K562 (cell line): ENCODE results near the gene LRP2. TPM values are rescaled to one million over a fixed set of nuclear protein-coding genes. Genes with fewer than 3 reads are reported as not detected.

Experiments
- GATAD2B ChIP-seq: fragments of 450-650 bp; IDR thresholded peaks from 2 replicates; pipeline ENCODE4 v1.6.1; 2017; ENCODE audit warnings: mild to moderate bottlenecking, borderline replicate concordance
- NUFIP1 ChIP-seq: fragments of 450-650 bp; IDR thresholded peaks from 2 replicates; pipeline ENCODE4 v1.6.1; 2018; ENCODE audit not compliant: partially characterized antibody
- RAD21 ChIP-seq, 2 experiments: fragments of 250-450 bp in 1 of 2; fragments of 450-650 bp in 1 of 2; sonication (Bioruptor Pico) in 1 of 2; formaldehyde crosslinking in 1 of 2; IDR thresholded peaks in 1 of 2; conservative IDR thresholded peaks in 1 of 2; 2 replicates each; pipeline versions ENCODE4 v1.4.0 to v1.8.0; 2020 to 2022; ENCODE audit warnings: mild to moderate bottlenecking in 2 of 2, moderate library complexity in 1 of 2
- polyA plus RNA-seq, 8 experiments: library from polyadenylated mRNA; depleted of rRNA in 4 of 8; stranded (reverse) in 5 of 8; unstranded in 3 of 8; fragments of >200 nt; fragmentation: Nextera tagmentation in 2 of 8; fragmentation: Illumina TruSeq in 1 of 8; extraction: Ambion mirVana in 2 of 8; extraction: Trizol in 1 of 8; gene quantifications; 2 replicates each; pipeline versions ENCODE4 v1.2.1 to v1.2.3, GENCODE V29; 2011 to 2014; ENCODE audit warnings: inconsistent platforms in 1 of 8, missing spikeins in 1 of 8
- total RNA-seq, 7 experiments: library from RNA; depleted of rRNA in 6 of 7; stranded (reverse); fragments of >200 nt in 6 of 7; fragmentation: Illumina TruSeq in 2 of 7; extraction: Trizol in 2 of 7; gene quantifications; 2 replicates each; pipeline versions ENCODE4 v1.2.1 to v1.2.3, GENCODE V29; 2011 to 2021; ENCODE audit warnings: low replicate concordance in 1 of 7
- TF ChIP-seq, protein P1 (sequence below), 2 experiments: fragments of 450-650 bp; formaldehyde crosslinking in 1 of 2; IDR thresholded peaks; 2 replicates each; pipeline versions ENCODE4 v1.4.0 to v1.6.1; 2014 to 2020; ENCODE audit warnings: mild to moderate bottlenecking in 2 of 2, borderline replicate concordance in 1 of 2, low read depth in 1 of 2
- TF ChIP-seq, protein P2 (sequence below): IDR thresholded peaks from 2 replicates; pipeline ENCODE4 v1.6.1; 2016; ENCODE audit warnings: missing genetic modification characterization, missing compliant biosample characterization
- TF ChIP-seq, protein P3 (sequence below), 2 experiments: fragments of 450-650 bp; IDR thresholded peaks; 2 replicates each; pipeline ENCODE4 v1.6.1; 2016
- TF ChIP-seq, protein P4 (sequence below): fragments of 450-650 bp; IDR thresholded peaks from 2 replicates; pipeline ENCODE4 v1.6.1; 2016; ENCODE audit warnings: mild to moderate bottlenecking
- TF ChIP-seq, protein P5 (sequence below): IDR thresholded peaks from 2 replicates; pipeline ENCODE4 v1.6.1; 2012; ENCODE audit warnings: low read depth, low read length, improper control_type of control experiment, borderline replicate concordance

The LRP2 gene
- total and polyA plus RNA-seq, 9 of the 15 experiments (the other 6 are each of a cell fraction or from before 2014, with no cell fraction given), result 0.04 to 0.18 (median 0.11) TPM; not detected in 1

DNA sequence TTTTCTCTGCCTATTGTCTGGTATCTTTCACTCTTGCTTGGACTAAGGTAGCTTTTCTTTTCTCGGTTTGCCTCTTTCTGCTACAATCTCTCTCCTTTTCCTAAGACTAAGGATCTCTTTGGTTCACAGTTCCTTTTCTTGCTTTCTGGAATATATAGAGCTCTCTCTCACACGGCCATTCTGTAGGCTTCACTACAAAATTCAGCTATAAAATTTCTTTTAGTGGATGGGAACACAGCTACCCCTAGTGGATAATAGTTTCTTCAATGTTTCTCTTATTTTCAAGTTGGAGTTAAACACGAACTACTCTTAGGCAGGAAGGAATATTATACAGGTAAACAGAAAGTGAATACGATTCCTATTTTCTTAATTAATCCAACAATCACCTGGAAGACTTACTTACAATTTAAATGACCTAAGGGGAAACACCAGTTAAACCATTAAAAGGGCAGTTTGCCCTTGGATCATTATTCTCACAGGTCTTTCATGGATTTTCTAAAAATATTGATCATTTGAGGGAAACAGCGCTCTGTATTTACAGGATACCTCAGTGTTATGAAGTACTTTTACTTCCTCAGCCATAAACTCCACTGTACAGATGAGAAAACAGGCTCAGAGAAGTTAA lies 140.5 kb downstream of the LRP2 start (continued):
- TF ChIP-seq, protein P1, sequence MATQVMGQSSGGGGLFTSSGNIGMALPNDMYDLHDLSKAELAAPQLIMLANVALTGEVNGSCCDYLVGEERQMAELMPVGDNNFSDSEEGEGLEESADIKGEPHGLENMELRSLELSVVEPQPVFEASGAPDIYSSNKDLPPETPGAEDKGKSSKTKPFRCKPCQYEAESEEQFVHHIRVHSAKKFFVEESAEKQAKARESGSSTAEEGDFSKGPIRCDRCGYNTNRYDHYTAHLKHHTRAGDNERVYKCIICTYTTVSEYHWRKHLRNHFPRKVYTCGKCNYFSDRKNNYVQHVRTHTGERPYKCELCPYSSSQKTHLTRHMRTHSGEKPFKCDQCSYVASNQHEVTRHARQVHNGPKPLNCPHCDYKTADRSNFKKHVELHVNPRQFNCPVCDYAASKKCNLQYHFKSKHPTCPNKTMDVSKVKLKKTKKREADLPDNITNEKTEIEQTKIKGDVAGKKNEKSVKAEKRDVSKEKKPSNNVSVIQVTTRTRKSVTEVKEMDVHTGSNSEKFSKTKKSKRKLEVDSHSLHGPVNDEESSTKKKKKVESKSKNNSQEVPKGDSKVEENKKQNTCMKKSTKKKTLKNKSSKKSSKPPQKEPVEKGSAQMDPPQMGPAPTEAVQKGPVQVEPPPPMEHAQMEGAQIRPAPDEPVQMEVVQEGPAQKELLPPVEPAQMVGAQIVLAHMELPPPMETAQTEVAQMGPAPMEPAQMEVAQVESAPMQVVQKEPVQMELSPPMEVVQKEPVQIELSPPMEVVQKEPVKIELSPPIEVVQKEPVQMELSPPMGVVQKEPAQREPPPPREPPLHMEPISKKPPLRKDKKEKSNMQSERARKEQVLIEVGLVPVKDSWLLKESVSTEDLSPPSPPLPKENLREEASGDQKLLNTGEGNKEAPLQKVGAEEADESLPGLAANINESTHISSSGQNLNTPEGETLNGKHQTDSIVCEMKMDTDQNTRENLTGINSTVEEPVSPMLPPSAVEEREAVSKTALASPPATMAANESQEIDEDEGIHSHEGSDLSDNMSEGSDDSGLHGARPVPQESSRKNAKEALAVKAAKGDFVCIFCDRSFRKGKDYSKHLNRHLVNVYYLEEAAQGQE (IDR thresholded peaks at IDR 0.05; ENCODE audit: borderline replicate concordance), result peak; percentile 84
- TF ChIP-seq, protein P1 (CRISPR knock-in tag; IDR thresholded peaks at IDR 0.05; ENCODE audit: low read depth), result no peak
- TF ChIP-seq, protein P2, sequence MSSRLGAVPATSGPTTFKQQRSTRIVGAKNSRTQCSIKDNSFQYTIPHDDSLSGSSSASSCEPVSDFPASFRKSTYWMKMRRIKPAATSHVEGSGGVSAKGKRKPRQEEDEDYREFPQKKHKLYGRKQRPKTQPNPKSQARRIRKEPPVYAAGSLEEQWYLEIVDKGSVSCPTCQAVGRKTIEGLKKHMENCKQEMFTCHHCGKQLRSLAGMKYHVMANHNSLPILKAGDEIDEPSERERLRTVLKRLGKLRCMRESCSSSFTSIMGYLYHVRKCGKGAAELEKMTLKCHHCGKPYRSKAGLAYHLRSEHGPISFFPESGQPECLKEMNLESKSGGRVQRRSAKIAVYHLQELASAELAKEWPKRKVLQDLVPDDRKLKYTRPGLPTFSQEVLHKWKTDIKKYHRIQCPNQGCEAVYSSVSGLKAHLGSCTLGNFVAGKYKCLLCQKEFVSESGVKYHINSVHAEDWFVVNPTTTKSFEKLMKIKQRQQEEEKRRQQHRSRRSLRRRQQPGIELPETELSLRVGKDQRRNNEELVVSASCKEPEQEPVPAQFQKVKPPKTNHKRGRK, result peak; percentile 74; the same call in 1 of the 2 replicates
- TF ChIP-seq, protein P3, sequence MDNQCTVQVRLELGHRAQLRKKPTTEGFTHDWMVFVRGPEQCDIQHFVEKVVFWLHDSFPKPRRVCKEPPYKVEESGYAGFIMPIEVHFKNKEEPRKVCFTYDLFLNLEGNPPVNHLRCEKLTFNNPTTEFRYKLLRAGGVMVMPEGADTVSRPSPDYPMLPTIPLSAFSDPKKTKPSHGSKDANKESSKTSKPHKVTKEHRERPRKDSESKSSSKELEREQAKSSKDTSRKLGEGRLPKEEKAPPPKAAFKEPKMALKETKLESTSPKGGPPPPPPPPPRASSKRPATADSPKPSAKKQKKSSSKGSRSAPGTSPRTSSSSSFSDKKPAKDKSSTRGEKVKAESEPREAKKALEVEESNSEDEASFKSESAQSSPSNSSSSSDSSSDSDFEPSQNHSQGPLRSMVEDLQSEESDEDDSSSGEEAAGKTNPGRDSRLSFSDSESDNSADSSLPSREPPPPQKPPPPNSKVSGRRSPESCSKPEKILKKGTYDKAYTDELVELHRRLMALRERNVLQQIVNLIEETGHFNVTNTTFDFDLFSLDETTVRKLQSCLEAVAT (IDR thresholded peaks at IDR 0.05), result 0 out of 4 replicates have a peak, but pooled peaks of 1 of the 2 experiments have one; percentile 18
- peak; percentile 56; the same call in 1 of the 2 replicates for TF ChIP-seq GATAD2B
- TF ChIP-seq RAD21 (CRISPR knock-in tag; conservative IDR thresholded peaks at IDR 0.05 in 1 of 2, IDR thresholded peaks at IDR 0.05 in 1 of 2), result peak; percentile 93 to 95
- TF ChIP-seq, protein P4, sequence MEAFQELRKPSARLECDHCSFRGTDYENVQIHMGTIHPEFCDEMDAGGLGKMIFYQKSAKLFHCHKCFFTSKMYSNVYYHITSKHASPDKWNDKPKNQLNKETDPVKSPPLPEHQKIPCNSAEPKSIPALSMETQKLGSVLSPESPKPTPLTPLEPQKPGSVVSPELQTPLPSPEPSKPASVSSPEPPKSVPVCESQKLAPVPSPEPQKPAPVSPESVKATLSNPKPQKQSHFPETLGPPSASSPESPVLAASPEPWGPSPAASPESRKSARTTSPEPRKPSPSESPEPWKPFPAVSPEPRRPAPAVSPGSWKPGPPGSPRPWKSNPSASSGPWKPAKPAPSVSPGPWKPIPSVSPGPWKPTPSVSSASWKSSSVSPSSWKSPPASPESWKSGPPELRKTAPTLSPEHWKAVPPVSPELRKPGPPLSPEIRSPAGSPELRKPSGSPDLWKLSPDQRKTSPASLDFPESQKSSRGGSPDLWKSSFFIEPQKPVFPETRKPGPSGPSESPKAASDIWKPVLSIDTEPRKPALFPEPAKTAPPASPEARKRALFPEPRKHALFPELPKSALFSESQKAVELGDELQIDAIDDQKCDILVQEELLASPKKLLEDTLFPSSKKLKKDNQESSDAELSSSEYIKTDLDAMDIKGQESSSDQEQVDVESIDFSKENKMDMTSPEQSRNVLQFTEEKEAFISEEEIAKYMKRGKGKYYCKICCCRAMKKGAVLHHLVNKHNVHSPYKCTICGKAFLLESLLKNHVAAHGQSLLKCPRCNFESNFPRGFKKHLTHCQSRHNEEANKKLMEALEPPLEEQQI, result 0 out of 2 replicates have a peak, but pooled peaks have one; percentile 55
- peak; percentile 38 for TF ChIP-seq NUFIP1
- TF ChIP-seq, protein P5, sequence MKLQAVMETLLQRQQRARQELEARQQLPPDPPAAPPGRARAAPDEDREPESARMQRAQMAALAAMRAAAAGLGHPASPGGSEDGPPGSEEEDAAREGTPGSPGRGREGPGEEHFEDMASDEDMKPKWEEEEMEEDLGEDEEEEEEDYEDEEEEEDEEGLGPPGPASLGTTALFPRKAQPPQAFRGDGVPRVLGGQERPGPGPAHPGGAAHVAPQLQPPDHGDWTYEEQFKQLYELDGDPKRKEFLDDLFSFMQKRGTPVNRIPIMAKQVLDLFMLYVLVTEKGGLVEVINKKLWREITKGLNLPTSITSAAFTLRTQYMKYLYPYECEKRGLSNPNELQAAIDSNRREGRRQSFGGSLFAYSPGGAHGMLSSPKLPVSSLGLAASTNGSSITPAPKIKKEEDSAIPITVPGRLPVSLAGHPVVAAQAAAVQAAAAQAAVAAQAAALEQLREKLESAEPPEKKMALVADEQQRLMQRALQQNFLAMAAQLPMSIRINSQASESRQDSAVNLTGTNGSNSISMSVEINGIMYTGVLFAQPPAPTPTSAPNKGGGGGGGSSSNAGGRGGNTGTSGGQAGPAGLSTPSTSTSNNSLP, result 0 out of 2 replicates have a peak, but pooled peaks have one; percentile 33
